Prostate gland (tissue), 2 donors: Measurements from ENCODE around the gene TAOK1. TPM values are rescaled to one million over a fixed set of nuclear protein-coding genes. Genes with fewer than 3 reads are reported as not detected.

Experiments used
- DNase-seq: peaks from one replicate; pipeline ENCODE4 v3.0.0-alpha.2; 2019; ENCODE audit warnings: low spot score
- H3K27ac ChIP-seq, 2 donors: fragments of 200-600 bp; sonication (generic); 2 replicates each; pipeline ENCODE4 v1.5.1; 2017 to 2019
- H3K27me3 ChIP-seq: fragments of 200-600 bp; sonication (generic); replicated peaks from 2 replicates; pipeline ENCODE4 v1.5.1; 2019; ENCODE audit not compliant: insufficient read depth
- H3K36me3 ChIP-seq, 2 donors: fragments of 200-600 bp; sonication (generic); 1 replicate in 1 of 2; 2 replicates in 1 of 2; pipeline versions ENCODE4 v1.5.1 to v1.8.1; 2017 to 2019
- H3K4me1 ChIP-seq: fragments of 200-600 bp; sonication (generic); replicated peaks from 2 replicates; pipeline ENCODE4 v1.5.1; 2019
- H3K4me3 ChIP-seq, 2 donors: fragments of 200-600 bp; sonication (generic); 2 replicates each; pipeline ENCODE4 v1.5.1; 2017 to 2019
- H3K9me3 ChIP-seq: fragments of 200-600 bp; sonication (generic); 2 replicates; pipeline ENCODE4 v1.5.1; 2017
- CTCF ChIP-seq, 4 experiments: fragments of 200-600 bp in 2 of 4; fragments of 450-650 bp in 2 of 4; sonication (generic) in 2 of 4; IDR thresholded peaks; 1 replicate in 3 of 4; 2 replicates in 1 of 4; pipeline ENCODE4 v1.5.1; 2016 to 2019; ENCODE audit warnings: antibody characterized with exemption in 4 of 4, mild to moderate bottlenecking in 2 of 4, moderate library complexity in 2 of 4
- POLR2A ChIP-seq: fragments of 450-650 bp; IDR thresholded peaks from one replicate; pipeline ENCODE4 v1.6.1; 2016; ENCODE audit warnings: antibody characterized with exemption, mild to moderate bottlenecking
- POLR2AphosphoS5 ChIP-seq: sonication (generic); formaldehyde crosslinking; IDR thresholded peaks from one replicate; pipeline ENCODE4 v1.6.1; 2017; ENCODE audit warnings: antibody characterized with exemption
- WGBS: methylation state at CpG from one replicate; pipeline ENCODE4 v1.1.5; 2018; 5-methylcytosine and 5-hydroxymethylcytosine counted together
- intact Hi-C: fragments of 100-400 bp; cut with DNase I; formaldehyde crosslinking; loops from one replicate; pipeline ENCODE4 v1.14.2; 2022
- total RNA-seq, 2 donors: library from RNA; depleted of rRNA; stranded (reverse); fragments of >200 nt; gene quantifications; one replicate each; pipeline ENCODE4 v1.1.0, GENCODE V29; 2016

Gene TAOK1
- total RNA-seq, 2 donors from 2014 or later: 27.4 to 80.5 TPM

GRCh38 chr17:29566473-29567303 lies 176.5 kb downstream of the TAOK1 start, which contains the start of gene ABHD15:
Gene ABHD15 (minus strand): TSS chr17:29567037. CDS start chr17:29566966, 71 bp downstream.
- no peaks in the 10 kb centered on the region for H3K27me3 ChIP-seq
- H3K36me3 ChIP-seq: no peaks in the 10 kb centered on the region
- DNase-seq: peak; percentile 53
- peak within 1 kb of the TSS; percentile 61 to 62 for H3K4me3 ChIP-seq
- 6% methylated on average over 46 of the region's 94 CpGs for WGBS
- H3K27ac ChIP-seq: peak within 1 kb of the TSS; percentile 85 to 90
- H3K9me3 ChIP-seq: no peaks in the 10 kb centered on the region
- TF ChIP-seq POLR2AphosphoS5: no peak
- peak; percentile 15 for TF ChIP-seq POLR2A
- no peak for TF ChIP-seq CTCF (IDR thresholded peaks at IDR 0.05)
- intact Hi-C loops: no loop called here
- H3K4me1 ChIP-seq: peaks cover 4% of the 10 kb centered on the region

DNA sequence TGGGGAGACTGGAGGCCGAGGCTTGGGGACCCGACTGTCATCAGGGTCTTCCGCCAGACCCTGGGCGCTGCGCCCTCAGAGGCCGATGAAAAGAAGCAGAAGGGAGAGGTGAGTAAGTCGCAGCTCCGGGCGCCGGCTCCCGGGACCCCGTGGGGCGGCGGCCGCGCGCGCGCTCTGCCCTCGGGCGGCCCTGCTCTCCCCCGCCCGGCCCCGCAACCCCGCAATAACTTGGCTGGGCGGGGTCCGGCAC lies 177.1 kb downstream of the TAOK1 start:
- Histone ChIP-seq H3K9me3 (no peaks in the 10 kb centered on the region), H3K4me3 (peak overlapping the region; percentile 61 to 62), H3K36me3 (no peaks in the 10 kb centered on the region), H3K4me1 (peaks cover 4% of the 10 kb centered on the region), H3K27me3 (no peaks in the 10 kb centered on the region), H3K27ac (peak overlapping the region; percentile 85 to 90)
- intact Hi-C loops: no loop called here
- no peak for TF ChIP-seq CTCF (IDR thresholded peaks at IDR 0.05)
- TF ChIP-seq POLR2A: no peak
- no peak for TF ChIP-seq POLR2AphosphoS5
- DNase-seq: no peak
- under 1% methylated on average over 27 of the region's 27 CpGs for WGBS

- Histone ChIP-seq H3K4me1 (peaks cover 4% of the 10 kb centered on the region), H3K36me3 (no peaks in the 10 kb centered on the region)
These were observed 177.6 kb downstream of the TAOK1 start for GRCh38 chr17:29567554-29568330.

DNA sequence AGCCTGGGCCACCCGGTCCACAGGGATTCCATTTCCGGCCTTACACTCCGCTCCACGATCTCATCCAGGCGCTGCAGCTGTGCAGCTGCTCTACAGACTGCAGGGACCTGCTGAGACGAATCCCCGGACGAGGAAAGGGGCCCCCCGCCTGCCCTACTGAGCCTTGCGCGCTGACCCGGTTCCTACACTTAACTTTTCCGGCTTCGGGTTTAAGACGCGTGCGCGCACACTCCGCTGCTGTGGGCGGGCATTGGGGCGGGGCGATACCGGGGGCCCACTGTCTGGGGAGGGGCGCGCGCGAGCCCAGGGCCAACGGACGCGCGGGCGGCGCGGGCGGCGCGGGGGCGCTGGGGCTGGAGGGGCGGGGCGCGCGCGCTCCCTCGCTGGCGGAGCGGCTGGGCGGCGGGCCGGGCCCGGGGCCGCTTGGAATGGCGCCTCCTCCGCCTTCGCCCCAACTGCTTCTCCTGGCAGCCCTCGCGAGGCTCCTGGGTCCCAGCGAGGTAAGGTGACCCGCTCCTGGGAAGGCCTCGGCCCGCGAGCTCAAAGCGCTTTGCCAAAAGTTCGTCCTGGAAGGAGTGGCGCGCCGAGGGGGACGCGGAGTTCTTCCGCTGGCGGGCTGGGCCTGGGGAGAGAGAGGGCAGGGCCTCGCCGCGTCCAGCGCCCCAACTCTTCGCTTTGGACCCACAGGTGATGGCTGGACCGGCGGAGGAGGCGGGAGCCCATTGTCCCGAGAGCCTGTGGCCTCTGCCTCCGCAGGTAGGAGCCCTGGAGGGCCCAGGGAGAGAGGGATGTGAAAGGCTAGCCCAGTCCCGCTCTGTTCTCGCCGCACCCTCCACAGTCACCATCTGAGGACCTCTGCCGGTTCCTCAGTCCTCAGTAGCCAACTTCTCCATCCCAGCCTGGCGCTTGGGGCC lies 178.4 kb downstream of the TAOK1 start, which contains the start of gene TP53I13:
TP53I13 (plus strand) TSS at position 371 of the 914 bp plus-strand sequence; CDS start at position 429, 58 bp downstream.
- peaks cover 4% of the 10 kb centered on the region for H3K4me1 ChIP-seq
- TF ChIP-seq POLR2A (peak; percentile 86), CTCF (IDR thresholded peaks at IDR 0.05) (no peak), POLR2AphosphoS5 (peak; percentile 70)
- H3K9me3 ChIP-seq: no peaks in the 10 kb centered on the region
- DNase-seq: peak; percentile 88
- intact Hi-C loops: no loop called here
- under 1% methylated on average over 72 of the region's 85 CpGs for WGBS
- H3K4me3 ChIP-seq: peak within 1 kb of the TSS; percentile 61 to 62
- H3K27ac ChIP-seq: peak within 1 kb of the TSS; percentile 85 to 90
- no peaks in the 10 kb centered on the region for H3K27me3 ChIP-seq
- no peaks in the 10 kb centered on the region for H3K36me3 ChIP-seq

More at GRCh38 chr17:29567554-29568330, 177.6 kb downstream of the TAOK1 start:
- no peaks in the 10 kb centered on the region for H3K9me3 ChIP-seq
- under 1% methylated on average over 46 of the region's 63 CpGs for WGBS
- DNase-seq: peak; percentile 56
- intact Hi-C loops: no loop called here
- TF ChIP-seq POLR2AphosphoS5 (no peak), POLR2A (no peak), CTCF (IDR thresholded peaks at IDR 0.05) (peak in 2 of 4 experiments; percentile 48 to 51)
- H3K4me3 ChIP-seq: peak overlapping the region; percentile 61 to 62
- peak overlapping the region; percentile 85 to 90 for H3K27ac ChIP-seq
- no peaks in the 10 kb centered on the region for H3K27me3 ChIP-seq
